KMS-11 (cell line): Measurements from ENCODE around the gene EHMT2.
"Not testable (repeated sequence)": the region's sequence is repeated elsewhere in the genome, so short reads cannot be mapped to it uniquely, and the experiment has no call there.

ENCODE experiments used
- H2AFZ ChIP-seq: fragments of 200-600 bp; sonication (generic); 2 replicates; pipeline ENCODE4 v1.6.1; 2016; ENCODE audit warnings: antibody characterized with exemption, mixed run types, low read depth
- H3K27ac ChIP-seq: fragments of 200-600 bp; sonication (generic); 2 replicates; pipeline ENCODE4 v1.6.1; 2016; ENCODE audit warnings: mild to moderate bottlenecking, mixed run types
- H3K27me3 ChIP-seq: fragments of 200-600 bp; sonication (generic); 2 replicates; pipeline ENCODE4 v1.6.1; 2017; ENCODE audit warnings: mild to moderate bottlenecking, low read depth, mixed run types, moderate library complexity; ENCODE audit not compliant: insufficient read depth
- H3K36me3 ChIP-seq: fragments of 200-600 bp; sonication (generic); 2 replicates; pipeline ENCODE4 v1.6.1; 2017; ENCODE audit warnings: mild to moderate bottlenecking, mixed run types; ENCODE audit not compliant: insufficient read depth
- H3K4me1 ChIP-seq: fragments of 200-600 bp; sonication (generic); 2 replicates; pipeline ENCODE4 v1.6.1; 2016; ENCODE audit warnings: mild to moderate bottlenecking, low read depth, mixed run types; ENCODE audit not compliant: poor library complexity, severe bottlenecking
- H3K4me2 ChIP-seq: fragments of 200-600 bp; sonication (generic); 2 replicates; pipeline ENCODE4 v1.7.0; 2016; ENCODE audit warnings: mild to moderate bottlenecking, mixed run types
- H3K4me3 ChIP-seq: fragments of 200-600 bp; sonication (generic); IDR thresholded peaks from 2 replicates; pipeline ENCODE4 v1.6.1; 2017; ENCODE audit warnings: low read depth, low read length, mixed read lengths; ENCODE audit not compliant: insufficient read depth
- H3K79me2 ChIP-seq: fragments of 200-600 bp; sonication (generic); 2 replicates; pipeline ENCODE4 v1.6.1; 2016; ENCODE audit warnings: low read depth, mixed run types; ENCODE audit not compliant: insufficient read depth
- H3K9ac ChIP-seq: fragments of 200-600 bp; sonication (generic); 2 replicates; pipeline ENCODE4 v1.6.1; 2016; ENCODE audit warnings: mild to moderate bottlenecking, mixed run types
- H4K20me1 ChIP-seq: fragments of 200-600 bp; sonication (generic); 2 replicates; pipeline ENCODE4 v1.6.1; 2016; ENCODE audit warnings: mild to moderate bottlenecking, mixed run types; ENCODE audit not compliant: insufficient read depth
- TF ChIP-seq, protein P1 (sequence below): fragments of 200-600 bp; sonication (generic); conservative IDR thresholded peaks from 2 replicates; pipeline ENCODE4 v1.6.1; 2017; ENCODE audit warnings: low read depth, mild to moderate bottlenecking, antibody characterized with exemption, low read length, moderate library complexity, mixed read lengths

EHMT2 gene

DNA sequence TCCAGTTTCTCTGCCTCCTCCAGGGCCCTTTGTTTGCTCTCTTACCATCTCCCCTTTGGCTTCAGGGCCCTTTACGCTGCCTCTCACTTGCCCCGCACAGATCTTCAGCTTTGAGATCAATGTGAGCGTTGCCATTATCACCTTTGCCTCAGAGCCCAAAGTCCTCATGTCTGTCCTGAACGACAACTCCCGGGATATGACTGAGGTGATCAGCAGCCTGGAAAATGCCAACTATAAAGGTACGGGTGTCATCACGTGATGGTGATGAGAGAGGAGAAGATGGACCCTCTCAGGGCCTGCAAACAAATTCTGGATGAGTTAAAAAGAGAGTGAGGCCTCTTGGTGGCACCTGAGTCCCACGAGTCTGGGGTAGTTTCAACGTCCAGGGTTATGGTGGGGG is 38.3 kb upstream of the EHMT2 start:
- Histone ChIP-seq H3K27me3 (no peaks in the 10 kb centered on the region), H3K4me2 (no peak overlapping the region), H3K4me1 (no peaks in the 10 kb centered on the region), H2AFZ (no peak overlapping the region), H3K9ac (no peak overlapping the region), H4K20me1 (no peaks in the 10 kb centered on the region), H3K36me3 (no peaks in the 10 kb centered on the region), H3K4me3 (no peak overlapping the region), H3K27ac (no peak overlapping the region), H3K79me2 (no peaks in the 10 kb centered on the region)
- TF ChIP-seq, protein P1, sequence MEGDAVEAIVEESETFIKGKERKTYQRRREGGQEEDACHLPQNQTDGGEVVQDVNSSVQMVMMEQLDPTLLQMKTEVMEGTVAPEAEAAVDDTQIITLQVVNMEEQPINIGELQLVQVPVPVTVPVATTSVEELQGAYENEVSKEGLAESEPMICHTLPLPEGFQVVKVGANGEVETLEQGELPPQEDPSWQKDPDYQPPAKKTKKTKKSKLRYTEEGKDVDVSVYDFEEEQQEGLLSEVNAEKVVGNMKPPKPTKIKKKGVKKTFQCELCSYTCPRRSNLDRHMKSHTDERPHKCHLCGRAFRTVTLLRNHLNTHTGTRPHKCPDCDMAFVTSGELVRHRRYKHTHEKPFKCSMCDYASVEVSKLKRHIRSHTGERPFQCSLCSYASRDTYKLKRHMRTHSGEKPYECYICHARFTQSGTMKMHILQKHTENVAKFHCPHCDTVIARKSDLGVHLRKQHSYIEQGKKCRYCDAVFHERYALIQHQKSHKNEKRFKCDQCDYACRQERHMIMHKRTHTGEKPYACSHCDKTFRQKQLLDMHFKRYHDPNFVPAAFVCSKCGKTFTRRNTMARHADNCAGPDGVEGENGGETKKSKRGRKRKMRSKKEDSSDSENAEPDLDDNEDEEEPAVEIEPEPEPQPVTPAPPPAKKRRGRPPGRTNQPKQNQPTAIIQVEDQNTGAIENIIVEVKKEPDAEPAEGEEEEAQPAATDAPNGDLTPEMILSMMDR: no peak

GRCh38 chr6:31935021-31935420 is 37.5 kb upstream of the EHMT2 start:
- Histone ChIP-seq H3K4me1 (no peaks in the 10 kb centered on the region), H4K20me1 (no peaks in the 10 kb centered on the region), H3K27ac (no peak overlapping the region), H3K4me2 (no peak overlapping the region), H3K4me3 (no peak overlapping the region), H3K27me3 (no peaks in the 10 kb centered on the region), H3K79me2 (no peaks in the 10 kb centered on the region), H3K36me3 (no peaks in the 10 kb centered on the region), H3K9ac (no peak overlapping the region), H2AFZ (no peak overlapping the region)
- TF ChIP-seq, protein P1: no peak

GRCh38 chr6:31933537-31933936 is 36.0 kb upstream of the EHMT2 start:
- TF ChIP-seq, protein P1: no peak

GRCh38 chr6:31932137-31932536 is 34.6 kb upstream of the EHMT2 start:
- not testable (repeated sequence) for H3K27me3 ChIP-seq, H3K9ac ChIP-seq, H2AFZ ChIP-seq, H3K79me2 ChIP-seq, H3K27ac ChIP-seq, H3K36me3 ChIP-seq, H3K4me1 ChIP-seq, H3K4me3 ChIP-seq, H3K4me2 ChIP-seq, H4K20me1 ChIP-seq

More at GRCh38 chr6:31933537-31933936, 36.0 kb upstream of the EHMT2 start:
- Histone ChIP-seq H3K9ac (no peak overlapping the region), H3K4me3 (no peak overlapping the region), H3K27ac (no peak overlapping the region), H4K20me1 (no peaks in the 10 kb centered on the region), H3K4me1 (no peaks in the 10 kb centered on the region), H2AFZ (no peak overlapping the region), H3K79me2 (no peaks in the 10 kb centered on the region), H3K36me3 (no peaks in the 10 kb centered on the region), H3K27me3 (no peaks in the 10 kb centered on the region), H3K4me2 (no peak overlapping the region)

DNA sequence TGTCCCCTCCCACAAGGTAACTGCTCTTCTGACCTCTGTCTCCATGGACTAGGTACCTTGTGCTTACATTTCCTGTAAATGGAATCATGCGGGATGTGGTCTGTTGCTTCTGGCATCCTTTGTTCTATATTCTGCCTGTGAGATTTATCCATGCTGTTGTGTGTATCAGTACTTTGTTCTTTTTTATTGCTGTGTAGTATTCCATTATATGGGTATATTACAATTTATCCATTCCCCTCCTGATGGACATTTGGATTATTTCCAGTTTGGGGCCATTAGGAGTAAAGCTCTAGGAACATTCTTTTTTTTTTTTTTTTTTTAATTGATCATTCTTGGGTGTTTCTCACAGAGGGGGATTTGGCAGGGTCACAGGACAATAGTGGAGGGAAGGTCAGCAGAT is 33.5 kb upstream of the EHMT2 start:
- TF ChIP-seq, protein P1: no peak
- Histone ChIP-seq H3K27me3 (no peaks in the 10 kb centered on the region), H3K4me2 (no peak overlapping the region), H3K4me1 (no peaks in the 10 kb centered on the region), H2AFZ (no peak overlapping the region), H3K36me3 (no peaks in the 10 kb centered on the region), H3K79me2 (no peaks in the 10 kb centered on the region), H3K27ac (no peak overlapping the region), H4K20me1 (no peaks in the 10 kb centered on the region), H3K4me3 (no peak overlapping the region), H3K9ac (no peak overlapping the region)
